Right cardiac atrium (tissue), 5 donors: Measurements from ENCODE around the gene CASP8AP2. TPM values are rescaled to one million over a fixed set of nuclear protein-coding genes. Genes with fewer than 3 reads are reported as not detected.
"Not testable (repeated sequence)": the region's sequence is repeated elsewhere in the genome, so short reads cannot be mapped to it uniquely, and the experiment has no call there.

ENCODE experiments used
- ATAC-seq, 2 donors: fragments of 200-7000 bp; cut with Tn5 transposase; one replicate each; pipeline versions ENCODE4 v1.8.0 to v1.9.1; 2020; ENCODE audit warnings: moderate library complexity in 2 of 2, mild to moderate bottlenecking in 1 of 2
- DNase-seq, 3 donors: peaks; one replicate each; pipeline ENCODE4 v3.0.0-alpha.2; 2020
- H3K27ac ChIP-seq: one replicate; pipeline ENCODE4 v1.5.1; 2013; ENCODE audit warnings: mild to moderate bottlenecking, low read length, control low read depth, moderate library complexity
- H3K27me3 ChIP-seq: one replicate; pipeline ENCODE4 v1.6.1; 2013; ENCODE audit not compliant: control insufficient read depth, insufficient read depth
- H3K4me1 ChIP-seq: one replicate; pipeline ENCODE4 v1.6.1; 2013; ENCODE audit warnings: low read length; ENCODE audit not compliant: control insufficient read depth, insufficient read depth
- H3K4me3 ChIP-seq: one replicate; pipeline ENCODE4 v1.5.1; 2013; ENCODE audit warnings: low read length, control low read depth
- H3K9me3 ChIP-seq: one replicate; pipeline ENCODE4 v1.6.1; 2013; ENCODE audit warnings: low read length; ENCODE audit not compliant: control insufficient read depth
- WGBS: extraction: QIAGEN DNeasy Blood & Tissue Kit; methylation state at CpG from one replicate; pipeline ENCODE4 v1.1.7; 2013; 5-methylcytosine and 5-hydroxymethylcytosine counted together
- intact Hi-C, 4 donors: fragments of 100-400 bp; cut with DNase I; formaldehyde crosslinking; loops; one replicate each; pipeline versions ENCODE4 v1.11.0 to v1.14.0; 2022 to 2023
- polyA plus RNA-seq: library from polyadenylated mRNA; stranded (reverse); fragments of 200-250 nt; gene quantifications from one replicate; pipeline ENCODE4 v1.2.3, GENCODE V29; 2013
- total RNA-seq, 4 donors: library from RNA; stranded (reverse); fragmentation: NEBNext Ultra II Directional; extraction: Animal tissue kit (Norgen Biotek cat#: 25700); gene quantifications; one replicate each; pipeline ENCODE4 v1.2.1, GENCODE V29; 2021
- donor health status: healthy with polysubstance abuse.
- donor health status: DM: no; HTN: yes; CAD: no.
- donor health status: DM: no; HTN: no; CAD: no.
- donor health status: DM: no; HTN: yes; CAD: no; lungs with severe emphysema.
- donor health status: DM: yes; HTN: yes; CAD: no.

The CASP8AP2 gene
- total and polyA plus RNA-seq, 5 donors: 5.0 to 16.0 (median 14.7) TPM

DNA sequence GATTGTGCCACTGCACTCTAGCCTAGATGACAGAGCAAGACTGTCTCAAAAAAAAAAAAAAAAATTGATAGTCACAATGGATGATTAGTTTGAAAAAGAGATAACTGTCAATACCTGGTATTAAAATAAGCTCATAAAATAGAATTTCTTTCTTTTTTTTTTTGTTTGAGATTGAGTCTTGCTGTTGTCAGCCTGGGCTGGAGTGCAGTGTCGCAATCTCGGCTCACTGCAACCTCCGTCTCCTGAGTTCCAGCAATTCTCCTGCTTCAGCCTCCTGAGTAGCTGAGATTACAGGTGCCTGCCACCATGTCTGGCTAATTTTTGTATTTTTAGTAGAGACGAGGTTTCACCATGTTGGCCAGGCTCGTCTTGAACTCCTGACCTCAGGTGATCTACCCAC is 17.8 kb downstream of the CASP8AP2 start:
- H3K27ac ChIP-seq, DNase-seq, intact Hi-C loops, H3K27me3 ChIP-seq, H3K4me3 ChIP-seq, H3K4me1 ChIP-seq, H3K9me3 ChIP-seq, ATAC-seq: not testable (repeated sequence)
- WGBS: 94% methylated on average over 5 of the region's 5 CpGs

DNA sequence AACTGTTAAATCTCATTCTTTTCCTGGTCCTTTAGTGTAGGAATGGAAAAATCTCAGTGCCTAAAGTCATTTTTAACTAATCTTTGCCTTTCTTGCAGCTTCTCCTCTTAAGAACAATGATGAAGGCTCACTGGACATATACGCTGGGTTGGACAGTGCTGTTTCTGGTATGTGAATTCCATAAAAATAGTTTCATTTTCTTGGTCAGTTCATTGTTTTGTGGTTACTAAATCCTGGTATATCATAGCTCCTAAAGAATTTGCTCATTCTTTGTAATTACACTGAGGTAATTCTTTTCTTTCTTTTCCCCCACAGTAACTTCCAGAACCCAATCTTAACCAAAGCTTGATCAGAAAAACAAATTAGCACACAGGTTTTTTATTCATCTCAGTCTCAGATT is 23.4 kb downstream of the CASP8AP2 start:
- Histone ChIP-seq H3K27me3 (no peaks in the 10 kb centered on the region), H3K9me3 (no peaks in the 10 kb centered on the region), H3K4me3 (no peak overlapping the region), H3K27ac (no peak overlapping the region), H3K4me1 (no peaks in the 10 kb centered on the region)
- intact Hi-C loops: no loop called here
- ATAC-seq: no peak
- DNase-seq: no peak
- WGBS: 96% methylated on average over 1 of the region's 1 CpG

DNA sequence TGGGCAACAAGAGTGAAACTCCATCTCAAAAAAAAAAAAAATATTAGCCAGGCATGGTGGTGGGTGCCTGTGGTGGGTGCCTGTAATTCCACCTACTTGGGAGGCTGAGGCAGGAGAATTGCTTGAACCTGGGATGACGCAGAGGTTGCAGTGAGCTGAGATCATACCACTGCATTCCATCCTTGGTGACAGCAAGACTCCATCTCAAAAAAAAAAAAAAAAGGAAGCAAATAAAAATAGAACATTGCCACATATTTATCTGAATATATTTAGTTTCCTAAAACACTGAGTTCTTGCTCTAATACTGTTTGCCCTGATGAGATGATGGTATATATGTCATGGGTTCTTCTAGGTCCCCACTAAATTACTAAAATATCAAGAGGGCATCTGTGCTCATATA is 28.4 kb downstream of the CASP8AP2 start:
- Histone ChIP-seq H3K27ac (no peak overlapping the region), H3K9me3 (no peaks in the 10 kb centered on the region), H3K4me3 (no peak overlapping the region), H3K4me1 (no peaks in the 10 kb centered on the region), H3K27me3 (no peaks in the 10 kb centered on the region)
- WGBS: 89% methylated on average over 1 of the region's 1 CpG
- ATAC-seq (no peak), DNase-seq (no peak)
- intact Hi-C loops: no loop called here

DNA sequence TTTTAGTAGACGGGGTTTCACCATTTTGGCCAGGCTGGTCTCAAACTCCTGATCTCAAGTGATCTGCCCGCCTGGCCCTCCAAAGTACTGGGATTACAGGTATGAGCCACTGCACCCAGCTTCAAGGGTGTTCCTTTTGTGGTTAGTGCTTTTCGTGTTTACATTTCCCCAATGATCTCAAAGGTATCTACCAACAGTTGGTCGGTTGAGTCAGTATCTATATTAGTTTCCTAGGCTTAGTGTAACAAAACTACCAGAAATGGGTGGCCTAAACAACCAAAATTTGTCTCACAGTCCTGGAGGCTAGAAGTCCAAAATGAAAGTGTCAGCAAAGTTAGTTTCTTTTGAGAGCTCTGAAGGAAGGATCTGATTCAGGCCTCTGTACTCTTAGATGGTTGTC is 30.1 kb downstream of the CASP8AP2 start:
- ATAC-seq: no peak
- intact Hi-C loops: no loop called here
- H3K4me3 ChIP-seq: no peak overlapping the region
- 92% methylated on average over 4 of the region's 4 CpGs for WGBS
- H3K4me1 ChIP-seq: no peaks in the 10 kb centered on the region
- DNase-seq: no peak
- H3K9me3 ChIP-seq: no peaks in the 10 kb centered on the region
- H3K27ac ChIP-seq: no peak overlapping the region
- no peaks in the 10 kb centered on the region for H3K27me3 ChIP-seq

DNA sequence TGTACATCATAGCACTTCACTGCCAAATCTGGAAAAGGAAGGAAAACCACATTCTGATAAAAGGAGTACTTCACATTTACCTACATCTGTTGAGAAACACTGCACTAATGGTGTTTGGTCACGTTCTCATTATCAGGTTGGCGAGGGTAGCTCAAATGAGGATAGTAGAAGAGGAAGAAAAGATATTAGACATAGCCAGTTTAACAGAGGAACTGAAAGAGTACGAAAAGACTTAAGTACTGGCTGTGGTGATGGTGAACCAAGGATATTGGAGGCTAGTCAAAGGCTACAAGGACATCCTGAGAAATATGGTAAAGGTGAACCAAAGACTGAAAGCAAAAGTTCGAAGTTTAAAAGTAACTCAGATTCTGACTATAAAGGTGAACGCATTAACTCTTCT is 32.6 kb downstream of the CASP8AP2 start:
- Histone ChIP-seq H3K4me1 (no peaks in the 10 kb centered on the region), H3K27ac (no peak overlapping the region), H3K9me3 (no peaks in the 10 kb centered on the region), H3K27me3 (no peaks in the 10 kb centered on the region), H3K4me3 (no peak overlapping the region)
- ATAC-seq: no peak
- WGBS: 94% methylated on average over 5 of the region's 5 CpGs
- intact Hi-C loops: no loop called here
- no peak for DNase-seq

DNA sequence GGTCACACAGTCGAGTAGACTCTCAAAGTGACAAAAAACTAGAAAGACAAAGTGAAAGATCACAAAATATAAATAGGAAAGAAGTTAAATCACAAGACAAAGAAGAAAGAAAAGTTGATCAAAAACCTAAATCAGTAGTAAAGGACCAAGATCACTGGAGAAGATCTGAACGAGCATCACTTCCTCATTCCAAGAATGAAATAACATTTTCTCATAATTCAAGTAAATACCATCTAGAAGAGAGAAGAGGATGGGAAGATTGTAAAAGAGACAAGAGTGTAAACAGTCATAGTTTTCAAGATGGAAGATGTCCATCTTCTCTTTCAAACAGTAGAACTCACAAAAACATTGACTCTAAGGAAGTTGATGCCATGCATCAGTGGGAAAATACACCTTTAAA is 33.0 kb downstream of the CASP8AP2 start:
- ATAC-seq (no peak), DNase-seq (no peak)
- H3K27ac ChIP-seq: no peak overlapping the region
- intact Hi-C loops: no loop called here
- H3K4me3 ChIP-seq: no peak overlapping the region
- WGBS: 94% methylated on average over 2 of the region's 2 CpGs
- no peaks in the 10 kb centered on the region for H3K4me1 ChIP-seq
- H3K9me3 ChIP-seq: no peaks in the 10 kb centered on the region
- H3K27me3 ChIP-seq: no peaks in the 10 kb centered on the region

DNA sequence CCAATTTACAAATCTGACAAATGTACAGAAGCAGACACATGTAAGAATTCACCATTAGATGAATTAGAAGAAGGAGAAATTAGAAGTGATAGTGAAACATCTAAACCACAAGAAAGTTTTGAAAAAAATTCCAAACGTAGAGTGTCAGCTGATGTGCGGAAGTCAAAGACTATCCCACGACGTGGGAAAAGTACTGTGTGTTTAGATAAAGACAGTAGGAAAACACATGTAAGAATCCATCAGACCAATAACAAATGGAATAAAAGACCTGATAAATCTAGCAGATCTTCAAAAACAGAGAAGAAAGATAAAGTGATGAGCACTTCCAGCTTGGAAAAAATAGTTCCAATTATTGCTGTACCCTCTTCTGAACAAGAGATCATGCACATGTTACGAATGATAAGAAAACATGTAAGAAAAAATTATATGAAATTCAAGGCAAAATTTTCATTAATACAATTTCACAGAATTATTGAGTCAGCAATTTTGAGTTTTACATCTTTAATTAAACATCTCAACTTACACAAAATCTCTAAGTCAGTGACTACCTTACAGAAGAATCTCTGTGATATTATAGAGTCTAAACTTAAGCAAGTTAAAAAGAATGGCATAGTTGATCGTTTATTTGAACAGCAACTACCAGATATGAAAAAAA is 36.5 kb downstream of the CASP8AP2 start:
- WGBS: 95% methylated on average over 6 of the region's 6 CpGs
- intact Hi-C loops: no loop called here
- H3K4me3 ChIP-seq: no peak overlapping the region
- no peak for ATAC-seq
- H3K27me3 ChIP-seq: no peaks in the 10 kb centered on the region
- DNase-seq: no peak
- H3K9me3 ChIP-seq: no peaks in the 10 kb centered on the region
- H3K27ac ChIP-seq: no peak overlapping the region
- H3K4me1 ChIP-seq: no peaks in the 10 kb centered on the region

DNA sequence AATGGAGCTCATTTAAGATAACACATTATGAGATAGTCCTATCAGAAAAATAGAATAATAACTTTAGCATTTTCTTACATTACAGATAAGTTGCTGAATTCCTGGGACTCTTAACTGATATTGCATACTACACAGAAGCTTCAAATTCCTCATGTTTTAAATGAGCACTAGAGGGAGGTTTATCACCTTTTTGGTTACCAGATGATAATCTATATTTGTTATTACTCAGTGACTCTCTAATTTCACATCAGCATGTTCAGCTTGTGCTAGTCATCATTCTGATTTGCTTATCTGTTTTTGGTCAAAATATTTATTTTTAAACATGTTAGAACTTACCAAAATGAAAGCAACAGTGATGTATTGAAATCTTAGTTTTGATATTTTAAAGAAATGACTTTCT is 44.0 kb downstream of the CASP8AP2 start:
- ATAC-seq (no peak), DNase-seq (no peak)
- no peaks in the 10 kb centered on the region for H3K4me1 ChIP-seq
- intact Hi-C loops: no loop called here
- H3K4me3 ChIP-seq: no peak overlapping the region
- H3K9me3 ChIP-seq: no peaks in the 10 kb centered on the region
- H3K27ac ChIP-seq: no peak overlapping the region
- H3K27me3 ChIP-seq: no peaks in the 10 kb centered on the region

DNA sequence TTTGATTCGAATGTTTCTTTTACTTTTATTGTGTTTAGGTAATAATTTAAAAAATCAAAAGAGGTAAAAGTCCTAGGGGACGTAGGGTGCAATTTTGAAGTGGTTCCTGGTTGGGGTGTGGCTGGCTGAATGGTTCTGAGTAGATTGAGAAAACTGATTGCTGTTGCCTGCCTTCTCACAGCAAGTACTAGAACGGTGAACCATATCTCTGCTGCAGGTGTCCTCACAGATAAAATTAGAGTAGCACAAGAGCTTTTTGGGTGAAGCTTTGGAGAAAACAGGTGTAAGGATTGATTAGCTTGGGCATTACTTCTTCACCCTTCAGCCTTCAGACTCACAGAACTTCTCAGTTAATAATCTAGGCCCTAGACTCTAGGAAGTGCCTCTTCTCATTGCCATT is 44.8 kb downstream of the CASP8AP2 start:
- no peak for ATAC-seq
- intact Hi-C loops: no loop called here
- H3K9me3 ChIP-seq: no peaks in the 10 kb centered on the region
- DNase-seq: no peak
- H3K27me3 ChIP-seq: no peaks in the 10 kb centered on the region
- H3K4me1 ChIP-seq: no peaks in the 10 kb centered on the region
- WGBS: 90% methylated on average over 3 of the region's 3 CpGs
- no peak overlapping the region for H3K27ac ChIP-seq
- H3K4me3 ChIP-seq: no peak overlapping the region

DNA sequence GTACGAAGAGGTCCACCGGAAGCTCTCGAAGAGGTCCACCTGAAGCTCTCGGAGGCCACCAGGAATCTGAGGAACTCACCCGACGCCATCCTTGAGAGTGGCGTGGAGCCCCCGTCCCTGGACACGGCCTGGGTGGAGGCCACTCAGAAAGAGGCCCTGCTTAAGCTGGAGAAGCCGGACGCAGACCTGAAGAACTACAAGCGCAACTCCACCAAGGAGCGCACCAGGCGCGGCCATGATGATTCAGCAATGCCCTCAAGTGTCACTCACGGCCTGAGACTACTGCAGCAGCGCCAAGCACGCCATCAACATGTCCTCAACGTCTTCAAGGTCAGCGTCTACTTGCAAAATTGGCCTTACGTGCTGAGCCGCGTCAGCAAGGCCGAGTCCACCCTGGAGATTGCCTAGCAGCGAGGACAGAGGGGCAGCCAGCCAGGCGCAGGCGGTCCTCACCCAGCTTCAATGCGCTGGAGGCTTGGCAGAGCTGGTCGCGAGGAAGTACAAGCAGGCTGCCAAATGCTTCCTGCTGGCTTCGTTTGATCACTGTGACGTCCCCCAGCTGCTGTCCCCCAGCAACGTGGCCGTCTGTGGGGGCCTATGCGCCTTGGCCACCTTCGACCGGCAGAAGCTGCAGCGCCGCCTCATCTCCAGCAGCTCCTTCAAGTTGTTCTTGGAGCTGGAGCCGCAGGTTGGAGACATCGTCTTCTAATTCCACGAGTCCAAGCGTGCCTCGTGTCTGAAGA is 56.9 kb downstream of the CASP8AP2 start:
- Histone ChIP-seq H3K9me3 (no peaks in the 10 kb centered on the region), H3K4me3 (no peak overlapping the region), H3K27me3 (no peaks in the 10 kb centered on the region), H3K27ac (no peak overlapping the region), H3K4me1 (no peaks in the 10 kb centered on the region)
- DNase-seq: no peak
- ATAC-seq: no peak
- intact Hi-C loops: no loop called here
- WGBS: 85% methylated on average over 44 of the region's 44 CpGs

DNA sequence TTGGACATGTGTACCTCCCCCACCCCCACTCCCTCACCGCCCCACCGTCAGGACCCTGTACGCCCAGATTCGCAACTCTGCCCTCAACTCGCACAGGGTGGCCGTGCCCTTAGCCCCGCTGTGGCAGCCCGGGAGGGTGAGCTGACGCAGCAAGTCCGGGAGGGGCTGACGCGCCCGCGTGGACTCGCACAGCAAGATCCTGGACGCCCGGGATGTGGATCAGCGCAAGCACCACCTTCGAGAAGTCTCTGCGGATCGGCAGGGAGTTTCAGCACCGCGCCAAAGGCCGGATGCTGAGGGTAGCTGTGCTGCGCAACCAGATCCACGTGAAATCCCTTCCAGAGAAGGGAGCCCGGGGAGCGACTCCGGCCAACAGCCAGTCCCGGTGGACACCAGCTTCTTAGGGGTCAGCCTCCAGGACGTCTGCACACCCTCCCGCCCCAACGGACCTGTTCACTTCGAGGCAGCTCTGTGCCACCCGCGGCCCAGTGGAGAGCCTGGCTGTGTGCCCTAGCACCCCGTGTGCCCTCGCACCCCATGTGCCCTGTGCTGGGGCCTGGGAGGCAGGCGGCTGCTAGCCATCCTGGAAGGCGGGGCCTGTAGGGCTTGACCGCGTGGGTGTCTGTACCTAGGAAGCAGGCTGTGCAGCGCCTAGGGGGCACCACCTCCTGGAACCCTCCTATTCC is 57.9 kb downstream of the CASP8AP2 start:
- DNase-seq (no peak), ATAC-seq (peak in 1 of 2 donors; percentile 54)
- H3K27me3 ChIP-seq: no peaks in the 10 kb centered on the region
- 19% methylated on average over 43 of the region's 43 CpGs for WGBS
- intact Hi-C loops: no loop called here
- no peaks in the 10 kb centered on the region for H3K4me1 ChIP-seq
- H3K27ac ChIP-seq: no peak overlapping the region
- H3K9me3 ChIP-seq: no peaks in the 10 kb centered on the region
- H3K4me3 ChIP-seq: no peak overlapping the region
